HG03521 (cell line): ENCODE results near the gene TRUB1.

Source experiments
- ATAC-seq: cut with Tn5 transposase; IDR thresholded peaks from one replicate; pipeline ENCODE4 v1.9.1; 2021; ENCODE audit warnings: mild to moderate bottlenecking, moderate library complexity; ENCODE audit not compliant: unreplicated experiment

The TRUB1 gene

DNA sequence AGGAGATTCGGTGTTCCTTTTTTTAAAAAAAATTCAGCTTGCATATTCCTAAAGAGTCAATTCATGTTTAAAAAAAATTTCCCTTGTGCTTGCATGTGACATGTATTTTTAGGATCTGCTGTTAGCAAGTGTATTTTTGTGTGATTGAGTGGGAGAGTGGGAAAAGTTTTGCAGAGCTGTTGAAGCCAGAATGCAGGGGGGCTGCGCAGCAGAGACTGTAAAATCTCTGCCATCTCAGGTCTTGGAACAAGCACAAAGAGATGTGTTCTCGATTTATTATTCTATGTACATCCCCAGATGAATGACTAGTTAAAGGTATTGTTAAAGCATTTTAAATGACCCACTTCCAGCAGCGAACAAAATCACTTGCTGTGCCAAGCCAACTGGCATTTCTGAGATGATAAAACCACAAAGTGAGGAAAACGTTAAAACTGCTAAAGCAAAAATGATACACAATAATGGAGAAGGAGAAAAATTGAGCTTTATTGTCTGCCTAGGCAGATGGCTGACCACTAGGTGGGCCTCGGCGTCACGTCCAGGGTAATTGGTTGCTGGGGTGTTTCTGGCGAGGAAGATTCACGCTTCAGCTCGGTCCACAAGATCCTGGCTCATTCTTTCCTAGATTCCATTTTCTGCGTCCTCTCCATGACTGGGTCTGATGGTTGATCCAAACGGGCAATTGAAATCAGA, 88.2 kb downstream of the TRUB1 start:
- no peak for ATAC-seq

DNA sequence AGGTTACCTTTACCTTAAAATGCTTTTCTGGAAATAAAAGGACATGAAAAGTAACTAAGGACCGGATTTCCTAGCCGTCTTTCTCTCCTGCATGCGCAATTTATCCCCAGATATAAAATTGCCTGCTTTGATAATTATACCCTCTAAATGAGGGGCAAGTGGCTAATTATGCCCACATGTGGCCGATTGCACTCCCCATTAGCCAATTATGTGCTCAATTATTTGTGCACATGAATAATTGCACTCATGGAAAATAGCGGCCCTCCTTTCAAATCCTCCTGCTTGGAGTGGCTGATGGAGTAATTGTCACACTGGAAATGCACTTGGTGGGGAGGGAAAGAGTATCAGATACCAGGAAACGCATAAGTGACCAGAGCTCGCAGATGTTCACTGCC, 88.7 kb downstream of the TRUB1 start:
- no peak for ATAC-seq
